Thyroid gland (tissue), 4 donors: Measurements from ENCODE around the gene IBSP.

Source experiments
- CTCF ChIP-seq, 6 experiments: fragments of 200-600 bp in 3 of 6; fragments of 450-650 bp in 3 of 6; sonication (generic) in 3 of 6; IDR thresholded peaks; one replicate each; pipeline ENCODE4 v1.5.1; 2016 to 2019; ENCODE audit warnings: antibody characterized with exemption in 6 of 6, mild to moderate bottlenecking in 2 of 6, inconsistent platforms in 1 of 6, moderate library complexity in 1 of 6
- POLR2A ChIP-seq, 2 donors: fragments of 450-650 bp; IDR thresholded peaks; one replicate each; pipeline ENCODE4 v1.6.1; 2017; ENCODE audit warnings: antibody characterized with exemption in 2 of 2, mild to moderate bottlenecking in 2 of 2, moderate library complexity in 1 of 2

DNA sequence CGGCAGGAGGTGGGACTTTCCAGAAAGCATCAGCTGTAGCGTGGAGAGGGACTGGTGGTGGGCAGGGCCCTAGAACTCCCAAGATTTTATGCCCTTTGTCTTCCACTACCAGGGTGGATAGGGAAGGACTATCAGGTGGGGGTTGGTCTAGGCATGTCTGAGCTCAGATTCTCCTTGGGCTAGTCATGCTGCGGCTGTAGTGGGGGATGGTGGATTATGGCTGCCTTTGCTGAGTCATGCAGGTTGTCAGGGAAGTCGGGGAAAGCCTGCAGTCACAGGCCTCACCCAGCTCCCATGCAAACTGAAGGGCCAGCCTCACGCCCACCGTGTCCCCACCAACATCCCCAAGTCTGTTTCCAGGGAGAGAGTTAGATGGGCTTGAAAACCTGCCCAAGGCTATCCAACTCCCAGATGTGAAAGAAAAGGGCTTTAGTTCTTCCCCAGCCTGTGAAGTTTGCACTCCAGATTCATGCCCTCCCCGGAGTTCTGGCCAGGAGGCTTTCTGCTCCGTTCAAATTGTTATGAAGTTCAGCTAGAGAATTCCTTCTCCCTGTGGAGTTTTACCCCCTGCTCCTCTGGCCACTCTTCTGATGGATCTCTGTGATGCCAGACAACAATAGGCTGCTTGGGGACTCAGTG, 20.0 kb downstream of the IBSP start:
- TF ChIP-seq CTCF (IDR thresholded peaks at IDR 0.05) (no peak), POLR2A (IDR thresholded peaks at IDR 0.05) (no peak)
